Neuron (in vitro differentiated cells): ENCODE results near the gene FGF22.

Experiments
- H2AFZ ChIP-seq: one replicate; pipeline ENCODE4 v1.6.1; 2013; ENCODE audit warnings: low read depth, mild to moderate bottlenecking, inconsistent platforms, low read length, moderate library complexity
- H3K27me3 ChIP-seq: one replicate; pipeline ENCODE4 v1.6.1; 2013; ENCODE audit warnings: low read length; ENCODE audit not compliant: insufficient read depth
- H3K36me3 ChIP-seq: one replicate; pipeline ENCODE4 v1.6.1; 2013; ENCODE audit warnings: low read length; ENCODE audit not compliant: insufficient read depth
- H3K4me1 ChIP-seq: one replicate; pipeline ENCODE4 v1.6.1; 2013; ENCODE audit warnings: low read length; ENCODE audit not compliant: insufficient read depth
- H3K4me3 ChIP-seq: 2 replicates; pipeline ENCODE4 v1.5.1; 2013; ENCODE audit warnings: mild to moderate bottlenecking, low read length, moderate library complexity
- H3K9me3 ChIP-seq: one replicate; pipeline ENCODE4 v1.6.1; 2013; ENCODE audit warnings: low read length

Gene FGF22

DNA sequence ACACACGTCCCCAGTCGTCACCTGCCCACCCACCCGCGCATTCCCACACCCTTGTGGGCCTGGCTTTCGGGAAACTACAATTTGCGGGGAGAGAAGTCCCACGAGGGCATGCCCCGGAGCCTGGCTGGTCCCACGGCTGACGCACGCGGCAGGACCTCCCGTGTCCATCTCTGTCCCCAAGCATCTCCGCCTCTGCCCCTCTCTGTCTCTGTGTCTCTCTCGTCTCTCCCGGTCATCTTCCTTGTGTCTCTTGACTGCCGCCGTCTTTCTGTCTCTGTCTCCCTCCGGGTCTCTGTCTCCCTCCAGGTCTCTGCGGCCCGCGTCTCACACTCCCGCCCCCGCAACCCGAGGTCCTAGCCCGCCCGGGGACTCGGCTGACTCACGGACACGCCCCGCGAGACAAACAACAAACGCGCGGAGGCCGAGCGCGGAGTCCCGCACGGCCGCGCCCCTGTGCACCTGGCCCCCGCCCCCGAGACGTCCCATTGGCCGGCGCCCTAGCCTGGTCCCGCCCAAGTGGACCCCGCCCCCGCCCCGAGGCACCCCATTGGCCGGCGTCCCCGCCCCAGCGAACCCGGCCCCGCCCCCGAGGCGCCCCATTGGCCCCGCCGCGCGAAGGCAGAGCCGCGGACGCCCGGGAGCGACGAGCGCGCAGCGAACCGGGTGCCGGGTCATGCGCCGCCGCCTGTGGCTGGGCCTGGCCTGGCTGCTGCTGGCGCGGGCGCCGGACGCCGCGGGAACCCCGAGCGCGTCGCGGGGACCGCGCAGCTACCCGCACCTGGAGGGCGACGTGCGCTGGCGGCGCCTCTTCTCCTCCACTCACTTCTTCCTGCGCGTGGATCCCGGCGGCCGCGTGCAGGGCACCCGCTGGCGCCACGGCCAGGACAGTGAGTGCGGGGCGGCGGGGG lies at the start of gene FGF22:
FGF22 (plus strand) TSS at position 627 of the 908 bp plus-strand sequence; CDS start at position 674, 47 bp downstream.
- Histone ChIP-seq H3K27me3 (no peaks in the 10 kb centered on the region), H3K36me3 (no peaks in the 10 kb centered on the region), H3K9me3 (no peaks in the 10 kb centered on the region), H2AFZ (no peak within 1 kb of the TSS), H3K4me1 (peaks cover 1% of the 10 kb centered on the region), H3K4me3 (peak within 1 kb of the TSS; percentile 34)

DNA sequence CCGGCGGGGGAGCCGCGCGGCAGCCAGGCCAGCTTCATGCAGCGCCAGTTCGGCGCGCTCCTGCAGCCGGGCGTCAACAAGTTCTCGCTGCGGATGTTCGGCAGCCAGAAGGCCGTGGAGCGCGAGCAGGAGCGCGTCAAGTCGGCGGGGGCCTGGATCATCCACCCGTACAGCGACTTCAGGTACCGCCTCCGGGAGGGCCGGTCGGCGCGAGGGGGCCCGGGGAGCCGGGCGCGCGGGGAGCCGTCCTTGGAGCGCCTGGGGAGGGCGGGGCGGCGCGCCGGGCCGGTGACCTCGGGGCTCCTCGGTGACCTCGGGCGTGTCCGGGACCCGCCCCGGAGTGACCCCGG lies 49.3 kb upstream of the FGF22 start:
- Histone ChIP-seq H2AFZ (no peak overlapping the region), H3K9me3 (no peaks in the 10 kb centered on the region), H3K27me3 (peaks cover 54% of the 10 kb centered on the region), H3K4me3 (peak overlapping the region; percentile 42), H3K4me1 (peaks cover 9% of the 10 kb centered on the region), H3K36me3 (no peaks in the 10 kb centered on the region)

DNA sequence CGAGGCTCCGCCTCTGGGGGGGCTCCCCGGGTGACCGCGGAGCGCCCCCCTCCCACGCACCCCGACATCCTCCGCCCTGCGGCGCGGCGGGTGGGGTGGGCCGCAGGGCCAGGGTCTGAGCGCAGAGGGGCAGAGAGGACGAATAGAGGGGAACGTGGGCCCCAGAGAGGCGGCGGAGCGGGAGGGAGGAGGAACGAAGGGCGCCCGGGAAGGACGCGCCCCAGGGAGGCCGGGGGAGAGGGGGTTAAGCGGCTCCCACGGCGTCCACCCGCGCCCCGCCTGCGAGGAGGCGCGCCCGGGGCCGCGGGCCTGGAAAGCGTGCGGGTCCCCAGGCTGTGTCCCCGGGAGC lies 49.0 kb upstream of the FGF22 start:
- Histone ChIP-seq H3K4me1 (peaks cover 9% of the 10 kb centered on the region), H3K9me3 (no peaks in the 10 kb centered on the region), H2AFZ (no peak overlapping the region), H3K27me3 (peaks cover 57% of the 10 kb centered on the region), H3K4me3 (peak overlapping the region; percentile 42), H3K36me3 (no peaks in the 10 kb centered on the region)

DNA sequence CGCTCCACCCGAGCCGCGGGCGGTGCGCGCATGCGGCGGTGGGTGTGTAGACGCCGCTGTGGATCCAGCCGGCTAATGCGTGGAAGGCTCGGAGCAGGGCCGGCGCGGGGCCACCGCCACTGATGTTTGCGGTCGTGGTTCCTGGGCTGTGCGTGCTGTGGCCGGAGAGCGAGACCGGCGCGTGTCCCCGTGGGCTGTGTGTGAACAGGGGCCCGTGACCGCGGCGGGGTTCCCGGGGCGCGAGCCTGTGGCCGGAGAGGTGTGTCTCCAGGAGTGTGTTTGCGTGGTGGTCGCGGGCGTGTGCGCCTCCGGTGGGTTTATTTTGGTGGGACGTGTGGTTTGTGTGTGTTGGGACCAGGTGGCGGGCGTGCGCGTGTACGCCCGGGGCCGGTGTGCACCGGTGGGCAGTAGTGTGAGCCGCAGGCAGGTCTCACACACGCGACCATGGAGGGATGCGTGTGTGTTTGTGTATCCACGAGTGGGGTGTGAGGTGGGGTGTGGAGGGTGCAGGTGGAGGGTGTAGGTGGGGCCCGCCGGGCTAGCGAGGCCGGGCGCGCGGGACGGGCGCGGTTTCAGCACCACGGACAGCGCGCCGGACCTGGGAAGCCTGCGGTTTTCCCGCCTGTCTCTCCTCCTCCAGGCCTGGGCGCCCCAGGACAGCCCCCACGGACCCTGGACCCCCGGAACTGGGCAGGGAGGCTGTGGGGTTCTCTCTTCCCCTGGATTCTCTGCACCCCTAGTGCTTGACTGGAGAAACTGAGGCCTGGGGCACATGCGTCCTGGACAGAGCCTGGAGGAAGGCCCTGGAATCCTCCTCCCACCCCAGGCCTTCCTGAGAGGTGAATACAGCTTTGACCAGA lies 48.4 kb upstream of the FGF22 start:
- Histone ChIP-seq H3K27me3 (peaks cover 57% of the 10 kb centered on the region), H3K36me3 (no peaks in the 10 kb centered on the region), H3K9me3 (no peaks in the 10 kb centered on the region), H3K4me3 (no peak overlapping the region), H2AFZ (no peak overlapping the region), H3K4me1 (peaks cover 9% of the 10 kb centered on the region)

DNA sequence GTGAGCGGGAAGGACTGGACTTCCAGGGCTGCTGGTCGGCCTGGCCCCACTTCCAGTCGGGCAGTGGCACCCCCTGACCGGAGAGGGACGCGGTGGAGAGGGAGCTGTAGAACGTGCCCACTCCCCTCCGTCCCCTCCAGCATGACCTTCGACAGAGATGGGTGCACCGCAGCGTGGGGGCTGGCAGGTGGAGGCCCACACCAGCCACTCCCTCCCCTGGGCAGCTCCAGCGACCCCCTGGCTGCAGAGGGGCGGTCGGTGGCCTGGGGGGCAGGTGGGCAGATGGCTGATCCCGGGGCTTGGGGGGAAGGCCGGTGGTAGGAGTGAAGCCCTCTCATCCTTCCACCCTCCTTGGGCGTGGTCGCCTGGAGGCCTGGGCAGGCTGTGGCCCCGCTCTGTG lies 47.6 kb upstream of the FGF22 start:
- H2AFZ ChIP-seq: no peak overlapping the region
- H3K27me3 ChIP-seq: peaks cover 57% of the 10 kb centered on the region
- peaks cover 9% of the 10 kb centered on the region for H3K4me1 ChIP-seq
- H3K9me3 ChIP-seq: peaks cover under 1% of the 10 kb centered on the region
- H3K4me3 ChIP-seq: no peak overlapping the region
- no peaks in the 10 kb centered on the region for H3K36me3 ChIP-seq

DNA sequence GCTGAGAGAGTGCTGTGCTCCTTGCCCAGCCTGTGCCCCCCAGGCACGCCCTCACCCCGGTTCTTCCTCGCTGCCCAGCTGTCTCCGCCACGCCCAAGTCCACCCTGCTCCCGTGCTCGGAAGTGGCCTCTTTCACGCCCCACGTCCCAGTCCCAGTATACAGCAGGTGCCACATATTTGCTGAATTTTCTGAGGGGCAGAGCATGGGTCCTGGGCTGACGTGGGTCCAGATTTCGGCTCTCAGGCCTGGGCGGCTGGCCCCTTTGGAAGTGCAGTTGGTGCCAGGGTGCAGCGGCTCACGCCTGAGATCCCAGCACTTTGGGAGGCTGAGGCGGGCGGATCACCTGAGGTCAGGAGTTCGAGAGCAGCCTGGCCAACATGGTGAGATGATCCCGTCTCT lies 46.6 kb upstream of the FGF22 start:
- no peak overlapping the region for H2AFZ ChIP-seq
- H3K27me3 ChIP-seq: peaks cover 57% of the 10 kb centered on the region
- H3K36me3 ChIP-seq: no peaks in the 10 kb centered on the region
- H3K4me3 ChIP-seq: no peak overlapping the region
- peaks cover 2% of the 10 kb centered on the region for H3K9me3 ChIP-seq
- H3K4me1 ChIP-seq: peaks cover 9% of the 10 kb centered on the region

DNA sequence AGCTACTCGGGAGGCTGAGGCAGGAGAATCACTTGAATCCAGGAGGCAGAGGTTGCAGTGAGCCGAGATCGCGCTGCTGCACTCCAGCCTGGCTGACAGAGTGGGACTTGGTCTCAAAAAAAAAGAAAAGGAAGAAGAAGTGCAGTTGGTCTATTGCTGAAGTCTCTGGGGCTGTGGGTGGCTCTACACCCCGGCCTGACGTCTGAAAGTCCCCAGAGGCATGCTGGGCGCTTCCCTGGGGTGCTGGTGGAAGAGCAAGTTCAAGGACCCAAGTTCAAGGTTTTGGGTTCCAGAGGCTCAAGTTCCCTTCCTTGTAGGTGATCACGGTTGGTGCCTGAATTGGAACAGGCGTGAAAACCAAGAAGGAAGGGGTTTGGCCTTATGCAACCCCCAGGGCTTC lies 46.2 kb upstream of the FGF22 start:
- H3K36me3 ChIP-seq: no peaks in the 10 kb centered on the region
- H3K4me1 ChIP-seq: peaks cover 9% of the 10 kb centered on the region
- no peak overlapping the region for H3K4me3 ChIP-seq
- peaks cover 2% of the 10 kb centered on the region for H3K9me3 ChIP-seq
- H2AFZ ChIP-seq: no peak overlapping the region
- H3K27me3 ChIP-seq: peaks cover 56% of the 10 kb centered on the region

DNA sequence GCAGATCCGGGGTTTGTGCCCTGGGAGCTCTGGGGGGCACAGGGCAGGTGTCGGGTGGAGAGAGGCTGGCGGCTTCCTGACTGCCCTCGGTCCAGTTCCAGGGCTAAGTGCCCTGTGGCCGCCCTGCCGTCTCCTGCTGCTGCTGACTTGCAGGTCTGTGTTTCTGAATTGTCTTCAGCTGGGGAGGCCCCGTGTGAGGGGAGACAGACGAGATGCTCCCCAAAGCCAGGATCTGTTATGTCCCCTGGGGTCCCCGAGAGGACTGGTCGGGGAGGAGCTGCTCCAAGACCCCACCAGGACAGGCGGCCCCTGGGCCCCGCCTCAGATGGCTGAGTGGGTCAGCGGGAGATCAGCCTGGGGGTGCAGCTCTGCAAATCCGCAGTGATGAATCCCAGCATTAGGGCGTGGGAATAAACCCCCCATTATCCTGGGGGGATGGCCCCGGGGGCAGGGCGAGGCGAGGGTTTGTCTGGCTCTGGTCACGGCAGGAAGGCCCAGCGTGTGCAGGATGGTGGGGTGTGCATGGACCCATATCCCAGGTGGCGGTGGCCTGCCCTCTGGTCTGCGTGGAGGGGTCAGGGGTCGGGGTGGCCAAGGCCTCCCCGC lies 45.3 kb upstream of the FGF22 start:
- peaks cover 7% of the 10 kb centered on the region for H3K4me1 ChIP-seq
- H3K4me3 ChIP-seq: no peak overlapping the region
- H2AFZ ChIP-seq: no peak overlapping the region
- H3K9me3 ChIP-seq: peaks cover 2% of the 10 kb centered on the region
- H3K27me3 ChIP-seq: peaks cover 47% of the 10 kb centered on the region
- no peaks in the 10 kb centered on the region for H3K36me3 ChIP-seq

DNA sequence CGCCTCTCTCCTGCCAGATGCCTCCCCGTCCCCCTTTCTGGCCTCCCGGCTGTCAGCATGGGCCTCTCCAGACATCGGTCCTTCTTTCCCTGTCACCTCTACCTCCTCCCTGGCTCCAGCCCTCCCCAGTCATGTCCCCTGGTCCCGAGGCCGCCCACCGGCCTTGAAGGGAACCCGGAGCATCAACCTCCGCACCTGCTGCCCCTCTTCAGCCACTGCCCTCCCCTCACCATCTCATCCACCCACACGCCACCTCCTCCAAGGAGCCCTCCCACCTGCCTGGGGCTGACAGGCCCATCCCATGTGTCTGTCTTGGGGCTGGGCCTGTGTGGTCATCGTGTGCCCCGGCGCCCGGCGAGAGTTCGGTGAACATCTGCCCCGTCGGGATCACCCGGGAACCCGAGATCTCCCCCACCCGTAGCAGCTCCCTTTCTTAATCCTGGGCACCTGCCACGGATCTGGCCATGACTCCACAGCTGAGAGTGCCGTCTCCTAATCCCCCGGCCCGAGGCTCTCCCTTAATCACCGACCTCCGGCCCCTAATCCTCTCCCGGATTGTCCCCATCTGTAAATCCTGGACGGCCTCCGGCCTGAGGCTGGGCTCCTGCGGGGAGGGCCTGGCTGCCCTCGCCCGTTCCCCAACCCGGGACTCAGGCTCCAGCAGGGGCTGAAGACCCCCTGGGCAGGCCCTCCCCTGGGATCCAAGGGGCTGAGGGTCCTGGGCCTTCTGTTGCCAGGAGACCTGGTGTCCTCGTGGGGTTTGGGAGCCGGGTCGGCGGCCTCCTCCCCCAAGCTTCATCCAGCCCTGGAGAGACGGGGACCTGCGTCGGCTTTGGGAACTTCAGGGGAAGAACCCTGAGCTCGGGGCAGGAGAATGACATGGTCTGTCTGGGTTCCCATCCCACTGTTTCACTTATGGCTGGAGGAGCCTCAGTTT lies 44.1 kb upstream of the FGF22 start:
- Histone ChIP-seq H3K9me3 (peaks cover 2% of the 10 kb centered on the region), H2AFZ (no peak overlapping the region), H3K4me1 (peaks cover 7% of the 10 kb centered on the region), H3K27me3 (peaks cover 47% of the 10 kb centered on the region), H3K36me3 (no peaks in the 10 kb centered on the region), H3K4me3 (no peak overlapping the region)

DNA sequence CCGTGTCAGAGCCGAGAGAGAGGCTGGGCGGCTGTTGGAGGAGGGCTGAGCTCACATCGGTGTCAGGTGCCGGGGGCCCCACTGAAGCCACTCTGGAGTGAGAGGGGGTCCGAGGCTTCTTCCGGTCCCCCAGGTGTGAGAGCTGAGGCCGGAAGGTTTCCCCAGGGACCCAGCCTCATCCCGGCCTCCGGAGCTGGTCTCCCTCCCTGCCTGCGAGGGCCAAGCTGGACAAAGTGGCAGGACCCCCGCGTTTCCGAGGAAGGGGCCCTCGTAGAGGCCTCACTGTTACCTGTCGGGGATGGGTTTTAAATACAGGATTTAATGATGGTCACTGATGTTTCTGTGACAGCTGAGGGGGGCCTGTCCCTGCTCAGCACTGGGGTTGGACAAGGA lies 43.4 kb upstream of the FGF22 start:
- peaks cover 4% of the 10 kb centered on the region for H3K4me1 ChIP-seq
- H3K9me3 ChIP-seq: peaks cover 3% of the 10 kb centered on the region
- no peaks in the 10 kb centered on the region for H3K36me3 ChIP-seq
- no peak overlapping the region for H2AFZ ChIP-seq
- peaks cover 40% of the 10 kb centered on the region for H3K27me3 ChIP-seq
- no peak overlapping the region for H3K4me3 ChIP-seq

DNA sequence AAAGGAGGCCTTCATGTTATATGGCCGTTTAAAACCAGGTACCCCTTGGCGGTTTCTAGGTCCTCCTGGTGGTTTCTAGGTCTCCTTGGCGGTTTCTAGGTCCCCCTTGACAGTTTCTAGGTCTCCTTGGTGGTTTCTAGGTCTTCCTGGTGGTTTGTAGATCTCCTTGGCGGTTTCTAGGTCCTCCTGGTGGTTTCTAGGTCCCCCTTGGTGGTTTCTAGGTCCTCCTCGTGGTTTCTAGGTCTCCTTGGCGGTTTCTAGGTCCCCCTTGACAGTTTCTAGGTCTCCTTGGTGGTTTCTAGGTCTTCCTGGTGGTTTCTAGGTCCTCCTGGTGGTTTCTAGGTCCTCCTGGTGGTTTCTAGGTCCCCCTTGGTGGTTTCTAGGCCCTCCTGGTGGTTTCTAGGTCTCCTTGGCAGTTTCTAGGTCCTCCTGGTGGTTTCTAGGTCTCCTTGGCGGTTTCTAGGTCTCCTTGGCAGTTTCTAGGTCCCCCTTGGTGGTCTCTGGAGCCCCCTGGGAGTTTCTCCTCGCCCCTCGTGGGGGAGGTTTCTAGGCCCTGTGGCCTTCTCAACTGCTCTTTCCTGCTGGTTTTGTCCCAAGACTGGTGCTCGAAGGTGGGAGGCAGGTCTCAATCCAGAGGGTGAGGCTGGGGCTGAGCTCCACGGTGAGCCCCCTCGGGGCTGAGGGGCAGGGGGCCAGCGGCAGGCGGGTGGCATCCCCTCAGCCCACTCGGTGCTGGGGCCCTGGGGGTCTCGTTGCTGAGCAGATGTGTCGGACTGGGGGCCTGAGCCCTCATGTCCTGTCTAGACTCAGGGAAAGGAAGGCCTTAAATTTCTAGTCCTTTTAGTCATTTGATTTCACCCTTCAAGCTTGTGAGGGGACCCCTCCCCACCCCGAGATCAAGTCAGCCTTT lies 42.0 kb upstream of the FGF22 start:
- Histone ChIP-seq H2AFZ (no peak overlapping the region), H3K4me1 (peaks cover 4% of the 10 kb centered on the region), H3K9me3 (peaks cover 9% of the 10 kb centered on the region), H3K36me3 (no peaks in the 10 kb centered on the region), H3K27me3 (peaks cover 28% of the 10 kb centered on the region), H3K4me3 (no peak overlapping the region)
